SK-N-MC (cell line): Measurements from ENCODE around the gene NDFIP1.

Experiments used
- DNase-seq: peaks from one replicate; pipeline ENCODE4 v3.0.0-alpha.2; 2011; ENCODE audit warnings: low read depth, low spot score
- H3K27ac ChIP-seq: fragments of 200-600 bp; sonication (generic); 2 replicates; pipeline ENCODE4 v1.5.1; 2016; ENCODE audit warnings: mixed run types
- H3K36me3 ChIP-seq: fragments of 200-600 bp; sonication (generic); 2 replicates; pipeline ENCODE4 v1.6.1; 2017; ENCODE audit warnings: antibody characterized with exemption, low read length, mixed read lengths; ENCODE audit not compliant: insufficient read depth
- H3K4me3 ChIP-seq: fragments of 200-600 bp; sonication (generic); 2 replicates; pipeline ENCODE4 v1.5.1; 2016
- H3K9ac ChIP-seq: fragments of 200-600 bp; sonication (generic); 2 replicates; pipeline ENCODE4 v1.8.0; 2017; ENCODE audit warnings: mixed run types, mixed read lengths; ENCODE audit not compliant: insufficient read length
- H3K9me3 ChIP-seq: fragments of 200-600 bp; sonication (generic); 2 replicates; pipeline ENCODE4 v1.6.1; 2017; ENCODE audit warnings: low read depth, mild to moderate bottlenecking, antibody characterized with exemption, low read length, moderate library complexity, mixed read lengths
- EZH2 ChIP-seq: fragments of 200-600 bp; sonication (generic); IDR thresholded peaks from one replicate; pipeline ENCODE4 v1.6.1; 2017; ENCODE audit warnings: antibody characterized with exemption
- FOXP2 ChIP-seq: optimal IDR thresholded peaks from 2 replicates; pipeline ENCODE3; 2011; ENCODE audit warnings: mild to moderate bottlenecking, moderate library complexity; ENCODE audit not compliant: insufficient read depth; ENCODE audit errors: extremely low read length, control extremely low read depth
- POLR2AphosphoS5 ChIP-seq: IDR thresholded peaks from 2 replicates; pipeline ENCODE4 v1.6.1; 2012; ENCODE audit warnings: mild to moderate bottlenecking, low read depth, low read length, borderline replicate concordance

The NDFIP1 gene

GRCh38 chr5:142133330-142134206 is 25.0 kb downstream of the NDFIP1 start:
- no peak overlapping the region for H3K4me3 ChIP-seq
- no peaks in the 10 kb centered on the region for H3K9me3 ChIP-seq
- H3K9ac ChIP-seq, result no peak overlapping the region
- DNase-seq, result no peak
- H3K27ac ChIP-seq, result no peak overlapping the region
- H3K36me3 ChIP-seq, result peaks cover 16% of the 10 kb centered on the region
- TF ChIP-seq POLR2AphosphoS5, result no peak
- no peak for TF ChIP-seq FOXP2
- no peak for TF ChIP-seq EZH2

- TF ChIP-seq FOXP2 (no peak), EZH2 (no peak), POLR2AphosphoS5 (no peak)
- H3K27ac ChIP-seq, result no peak overlapping the region
- H3K9me3 ChIP-seq, result no peaks in the 10 kb centered on the region
- DNase-seq, result no peak
- H3K36me3 ChIP-seq, result peaks cover 16% of the 10 kb centered on the region
- H3K9ac ChIP-seq, result no peak overlapping the region
- H3K4me3 ChIP-seq, result no peak overlapping the region
These were observed 25.9 kb downstream of the NDFIP1 start for GRCh38 chr5:142134331-142135010.

GRCh38 chr5:142141463-142141862 is 32.9 kb downstream of the NDFIP1 start:
- H3K36me3 ChIP-seq, result peaks cover 22% of the 10 kb centered on the region
- H3K4me3 ChIP-seq, result no peak overlapping the region
- TF ChIP-seq FOXP2 (no peak), POLR2AphosphoS5 (no peak), EZH2 (no peak)
- no peaks in the 10 kb centered on the region for H3K9me3 ChIP-seq
- H3K27ac ChIP-seq, result no peak overlapping the region
- H3K9ac ChIP-seq, result no peak overlapping the region
- DNase-seq, result no peak

GRCh38 chr5:142143878-142144277 is 35.3 kb downstream of the NDFIP1 start:
- Histone ChIP-seq H3K9me3 (no peaks in the 10 kb centered on the region), H3K36me3 (peaks cover 32% of the 10 kb centered on the region), H3K9ac (no peak overlapping the region), H3K27ac (no peak overlapping the region), H3K4me3 (no peak overlapping the region)
- TF ChIP-seq EZH2 (no peak), FOXP2 (no peak), POLR2AphosphoS5 (no peak)
- DNase-seq, result no peak

GRCh38 chr5:142145106-142145900 is 36.7 kb downstream of the NDFIP1 start:
- Histone ChIP-seq H3K36me3 (peaks cover 32% of the 10 kb centered on the region), H3K4me3 (no peak overlapping the region)

GRCh38 chr5:142149363-142149762 is 40.8 kb downstream of the NDFIP1 start:
- no peak for DNase-seq
- TF ChIP-seq EZH2 (no peak), FOXP2 (no peak), POLR2AphosphoS5 (no peak)
- Histone ChIP-seq H3K9ac (no peak overlapping the region), H3K4me3 (no peak overlapping the region), H3K27ac (no peak overlapping the region), H3K36me3 (peaks cover 32% of the 10 kb centered on the region), H3K9me3 (no peaks in the 10 kb centered on the region)

More at GRCh38 chr5:142145106-142145900, 36.7 kb downstream of the NDFIP1 start:
- DNase-seq, result no peak
- TF ChIP-seq POLR2AphosphoS5 (no peak), EZH2 (no peak), FOXP2 (no peak)
- Histone ChIP-seq H3K27ac (no peak overlapping the region), H3K9me3 (no peaks in the 10 kb centered on the region), H3K9ac (no peak overlapping the region)

GRCh38 chr5:142150431-142150830 is 41.9 kb downstream of the NDFIP1 start:
- DNase-seq, result no peak
- Histone ChIP-seq H3K36me3 (peaks cover 27% of the 10 kb centered on the region), H3K9ac (no peak overlapping the region), H3K4me3 (no peak overlapping the region), H3K9me3 (no peaks in the 10 kb centered on the region), H3K27ac (no peak overlapping the region; the same call in 1 of the 2 replicates)
- no peak for TF ChIP-seq EZH2
- no peak for TF ChIP-seq FOXP2
- TF ChIP-seq POLR2AphosphoS5, result no peak
